Ovary (tissue), 9 donors: ENCODE measurements around the gene USP47. TPM values are rescaled to one million over a fixed set of nuclear protein-coding genes. Genes with fewer than 3 reads are reported as not detected.

Experiments
- DNase-seq, 5 donors: peaks; one replicate each; pipeline ENCODE4 v3.0.0-alpha.2; 2019 to 2020
- H3K27ac ChIP-seq, 2 donors: fragments of 200-600 bp; one replicate each; pipeline versions ENCODE4 v1.5.1 to v1.8.0; 2019 to 2022
- H3K27me3 ChIP-seq: fragments of 200-600 bp; one replicate; pipeline ENCODE4 v1.8.0; 2022
- H3K36me3 ChIP-seq: fragments of 200-600 bp; sonication (generic); one replicate; pipeline ENCODE4 v1.5.1; 2019
- H3K4me1 ChIP-seq: one replicate; pipeline ENCODE4 v1.8.1; 2013; ENCODE audit warnings: mild to moderate bottlenecking, moderate library complexity; ENCODE audit not compliant: insufficient read depth
- H3K4me3 ChIP-seq: fragments of 200-600 bp; sonication (generic); one replicate; pipeline ENCODE4 v1.5.1; 2017
- H3K9me3 ChIP-seq, 2 donors: fragments of 200-600 bp in 1 of 2; sonication (generic) in 1 of 2; one replicate each; pipeline versions ENCODE4 v1.5.1 to v1.8.1; 2013 to 2019; ENCODE audit warnings: mild to moderate bottlenecking in 1 of 2, moderate library complexity in 1 of 2
- EP300 ChIP-seq: sonication (generic); formaldehyde crosslinking; IDR thresholded peaks from one replicate; pipeline ENCODE4 v1.6.1; 2017; ENCODE audit warnings: antibody characterized with exemption
- POLR2A ChIP-seq: fragments of 450-650 bp; IDR thresholded peaks from one replicate; pipeline ENCODE4 v1.6.1; 2017; ENCODE audit warnings: antibody characterized with exemption, mild to moderate bottlenecking, moderate library complexity
- WGBS, 3 donors: extraction: QIAGEN DNeasy Blood & Tissue Kit in 1 of 3; methylation state at CpG; one replicate each; pipeline versions ENCODE4 v1.1.5 to v1.1.7; 2013 to 2017; 5-methylcytosine and 5-hydroxymethylcytosine counted together
- intact Hi-C, 4 donors: fragments of 100-400 bp; cut with DNase I; formaldehyde crosslinking; loops; one replicate each; pipeline versions ENCODE4 v1.11.0 to v1.15.1; 2022 to 2023
- polyA plus RNA-seq, 2 donors: library from polyadenylated mRNA; stranded (reverse); fragments of 200-250 nt in 1 of 2; fragments of 350-450 nt in 1 of 2; fragmentation: Illumina TruSeq in 1 of 2; extraction: RNeasy Lipid Tissue Mini Kit (QIAGEN cat#74804) in 1 of 2; gene quantifications; one replicate each; pipeline ENCODE4 v1.2.3, GENCODE V29; 2013 to 2014
- total RNA-seq, 7 donors: library from RNA; depleted of rRNA in 2 of 7; stranded (reverse); fragments of >200 nt in 2 of 7; fragmentation: NEBNext Ultra II Directional in 3 of 7; extraction: Animal tissue kit (Norgen Biotek cat#: 25700) in 3 of 7; gene quantifications; one replicate each; pipeline versions ENCODE4 v1.1.0 to v1.2.4, GENCODE V29; 2016 to 2023
- TF ChIP-seq, protein P1 (sequence below), 3 donors: fragments of 450-650 bp in 2 of 3; fragments of 200-600 bp in 1 of 3; IDR thresholded peaks; one replicate each; pipeline versions ENCODE4 v1.5.1 to v1.8.0; 2016 to 2022; ENCODE audit warnings: antibody characterized with exemption in 3 of 3, mild to moderate bottlenecking in 1 of 3
- donor health status: DM: no; HTN: no; CAD: no; lungs with moderate emphysema.
- donor health status: DM: no; HTN: no; CAD: no.
- donor health status: Bipolar disorder and iron deficiency.
- donor health status: DM: yes; HTN: yes; CAD: no.
- donor health status: DM: no; HTN: no; CAD: no.
- donor health status: DM: yes; HTN: yes; CAD: no.

USP47 gene
- total and polyA plus RNA-seq, 9 donors: 26.5 to 70.5 (median 51.2) TPM

DNA sequence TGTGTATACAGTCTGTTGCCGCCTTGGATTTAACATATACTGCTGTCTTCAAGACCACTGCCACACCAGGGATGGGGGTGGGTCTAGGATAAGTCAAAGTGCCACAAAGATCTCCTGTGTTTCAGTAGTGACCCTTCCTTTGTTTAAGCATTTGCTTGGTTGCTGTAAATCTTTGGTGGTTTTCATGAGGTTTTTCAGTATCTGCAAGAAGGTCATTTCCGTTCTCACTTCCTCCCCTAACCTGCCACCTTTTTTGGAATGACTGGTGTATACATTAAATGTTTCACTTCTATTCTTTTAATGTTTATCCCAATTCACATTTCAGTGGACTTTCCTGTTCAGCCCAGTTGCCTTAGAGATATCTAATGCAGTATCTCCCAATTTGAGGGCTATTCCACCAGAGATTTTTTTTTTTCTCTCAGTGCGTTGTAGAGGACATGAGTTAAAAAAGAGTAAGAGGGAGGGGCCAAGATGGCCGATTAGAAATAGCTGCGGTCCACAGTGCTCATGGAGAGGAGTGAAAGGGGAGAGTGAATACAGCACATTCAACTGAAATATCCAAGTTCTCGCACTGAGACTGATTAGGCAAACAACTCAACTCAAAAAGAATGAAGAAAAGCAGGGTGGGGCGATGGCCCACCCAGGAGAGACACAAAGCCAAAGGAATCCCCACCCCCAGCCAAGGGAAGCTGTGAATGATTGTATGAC lies 43.2 kb downstream of the USP47 start:
- no peaks in the 10 kb centered on the region for H3K27me3 ChIP-seq
- peaks cover 2% of the 10 kb centered on the region for H3K4me1 ChIP-seq
- no peak for DNase-seq
- H3K4me3 ChIP-seq: no peak overlapping the region
- intact Hi-C loops: no loop called here
- H3K9me3 ChIP-seq: no peaks in the 10 kb centered on the region
- 96 to 98% (median 98%) methylated on average over 7 of the region's 7 CpGs for whole genome bisulfite sequencing, 3 donors
- H3K36me3 ChIP-seq: no peaks in the 10 kb centered on the region
- TF ChIP-seq POLR2A: no peak
- TF ChIP-seq EP300: no peak
- TF ChIP-seq, protein P1, sequence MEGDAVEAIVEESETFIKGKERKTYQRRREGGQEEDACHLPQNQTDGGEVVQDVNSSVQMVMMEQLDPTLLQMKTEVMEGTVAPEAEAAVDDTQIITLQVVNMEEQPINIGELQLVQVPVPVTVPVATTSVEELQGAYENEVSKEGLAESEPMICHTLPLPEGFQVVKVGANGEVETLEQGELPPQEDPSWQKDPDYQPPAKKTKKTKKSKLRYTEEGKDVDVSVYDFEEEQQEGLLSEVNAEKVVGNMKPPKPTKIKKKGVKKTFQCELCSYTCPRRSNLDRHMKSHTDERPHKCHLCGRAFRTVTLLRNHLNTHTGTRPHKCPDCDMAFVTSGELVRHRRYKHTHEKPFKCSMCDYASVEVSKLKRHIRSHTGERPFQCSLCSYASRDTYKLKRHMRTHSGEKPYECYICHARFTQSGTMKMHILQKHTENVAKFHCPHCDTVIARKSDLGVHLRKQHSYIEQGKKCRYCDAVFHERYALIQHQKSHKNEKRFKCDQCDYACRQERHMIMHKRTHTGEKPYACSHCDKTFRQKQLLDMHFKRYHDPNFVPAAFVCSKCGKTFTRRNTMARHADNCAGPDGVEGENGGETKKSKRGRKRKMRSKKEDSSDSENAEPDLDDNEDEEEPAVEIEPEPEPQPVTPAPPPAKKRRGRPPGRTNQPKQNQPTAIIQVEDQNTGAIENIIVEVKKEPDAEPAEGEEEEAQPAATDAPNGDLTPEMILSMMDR (IDR thresholded peaks at IDR 0.05): no peak
- H3K27ac ChIP-seq: no peak overlapping the region

DNA sequence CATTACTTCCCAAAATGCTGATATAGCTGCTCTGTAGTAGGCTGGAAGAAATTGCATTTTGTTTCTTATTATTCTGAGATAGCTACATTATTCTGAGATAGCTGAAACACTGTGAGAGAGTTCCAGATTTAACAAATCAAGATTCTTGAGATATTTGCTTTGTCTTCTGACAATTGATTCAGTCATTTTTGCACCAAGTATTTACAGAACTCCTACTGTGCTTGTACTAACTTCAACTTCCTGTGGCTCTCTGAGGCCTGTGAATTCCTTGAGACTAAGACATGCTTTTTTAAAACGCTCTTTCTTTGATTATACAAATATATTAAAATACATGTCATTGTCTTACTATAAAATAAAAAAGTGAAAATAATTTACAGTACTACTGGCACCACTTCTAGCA lies 52.7 kb downstream of the USP47 start:
- H3K27ac ChIP-seq: no peak overlapping the region
- H3K9me3 ChIP-seq: no peaks in the 10 kb centered on the region
- no peak for TF ChIP-seq POLR2A
- no peak for TF ChIP-seq EP300
- TF ChIP-seq, protein P1 (IDR thresholded peaks at IDR 0.05): no peak
- no peaks in the 10 kb centered on the region for H3K27me3 ChIP-seq
- H3K4me1 ChIP-seq: no peaks in the 10 kb centered on the region
- H3K36me3 ChIP-seq: no peaks in the 10 kb centered on the region
- H3K4me3 ChIP-seq: no peak overlapping the region
- no peak for DNase-seq
- intact Hi-C loops: no loop called here
- 84 to 89% (median 86%) methylated on average over 1 of the region's 1 CpG for WGBS, 3 donors

DNA sequence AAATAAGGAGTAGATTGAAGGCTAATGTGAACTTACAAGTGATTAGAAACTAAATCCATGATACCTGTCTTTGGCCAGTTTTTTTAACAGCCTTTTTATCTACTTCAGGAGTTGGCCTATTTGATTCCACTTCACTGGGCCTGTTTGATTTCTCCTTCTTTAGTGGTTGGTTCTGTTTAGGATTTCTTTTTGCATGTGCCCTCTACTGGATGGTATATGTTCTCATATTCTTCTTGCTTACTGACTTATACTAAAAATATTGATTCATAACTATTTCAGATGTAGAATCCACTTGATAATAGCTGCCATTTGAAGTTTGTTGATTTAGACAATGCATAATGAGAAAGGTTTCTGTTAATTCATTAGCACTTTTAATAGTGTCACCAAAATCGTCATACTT lies 53.9 kb downstream of the USP47 start:
- Histone ChIP-seq H3K4me1 (no peaks in the 10 kb centered on the region), H3K9me3 (no peaks in the 10 kb centered on the region), H3K4me3 (no peak overlapping the region), H3K27me3 (no peaks in the 10 kb centered on the region), H3K36me3 (no peaks in the 10 kb centered on the region), H3K27ac (no peak overlapping the region)
- no peak for DNase-seq
- 84 to 91% (median 88%) methylated on average over 1 of the region's 1 CpG for WGBS, 3 donors
- TF ChIP-seq POLR2A (no peak), EP300 (no peak)
- TF ChIP-seq, protein P1 (IDR thresholded peaks at IDR 0.05): no peak
- intact Hi-C loops: no loop called here

DNA sequence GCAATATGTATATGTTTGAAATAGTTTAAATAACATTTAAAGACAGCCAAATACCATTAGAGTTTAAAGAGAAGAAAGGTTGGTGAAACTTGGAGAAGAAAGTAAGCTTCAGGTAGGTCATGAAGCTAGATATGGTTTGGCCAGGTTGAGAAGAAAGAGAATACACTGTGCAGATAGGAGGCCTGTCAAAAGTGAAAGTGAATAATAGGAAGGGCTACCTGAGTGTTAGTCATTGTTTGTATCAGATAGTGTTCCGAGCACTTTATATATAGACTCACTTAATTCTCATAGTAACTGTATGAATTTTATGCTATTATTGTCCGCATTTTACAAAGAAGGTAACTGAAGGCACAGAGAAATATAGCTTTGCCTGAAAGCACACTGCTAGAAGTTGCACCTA lies 56.9 kb downstream of the USP47 start:
- H3K9me3 ChIP-seq: no peaks in the 10 kb centered on the region
- no peaks in the 10 kb centered on the region for H3K27me3 ChIP-seq
- TF ChIP-seq EP300: no peak
- TF ChIP-seq POLR2A: no peak
- TF ChIP-seq, protein P1 (IDR thresholded peaks at IDR 0.05): no peak
- H3K4me1 ChIP-seq: no peaks in the 10 kb centered on the region
- DNase-seq: no peak
- WGBS, 3 donors: 94 to 98% (median 96%) methylated on average over 2 of the region's 2 CpGs
- intact Hi-C loops: no loop called here
- no peak overlapping the region for H3K4me3 ChIP-seq
- no peak overlapping the region for H3K27ac ChIP-seq
- no peaks in the 10 kb centered on the region for H3K36me3 ChIP-seq
